ENCODE data around the gene SORCS3.
A peak's percentile ranks its signal among the peaks of the same experiment; 100 is the strongest.

SORCS3 gene

DNA sequence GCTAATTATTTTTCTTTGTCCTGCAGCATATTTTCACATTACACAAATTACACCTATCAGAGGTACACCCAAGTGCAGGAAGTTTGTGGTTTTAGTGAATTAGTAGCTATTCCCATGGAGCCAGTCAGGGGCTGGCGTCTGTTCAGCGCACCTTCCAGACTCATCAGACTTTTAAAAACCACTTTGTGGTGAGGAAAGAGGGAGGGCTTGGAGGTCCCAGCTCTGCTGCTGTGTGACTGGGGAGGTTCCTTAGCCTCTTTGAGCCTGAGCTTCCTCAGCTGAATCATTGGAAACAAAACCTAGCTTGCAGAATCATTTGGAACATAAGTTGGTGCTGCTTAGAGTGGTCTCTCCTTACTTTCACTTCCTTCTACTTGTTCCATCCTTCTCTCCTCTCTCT is 175.4 kb downstream of the SORCS3 start:
- DNase-seq = no peak
- no peak overlapping the region for H3K4me3 ChIP-seq (ENCODE audit: low read depth, low read length)
- TF ChIP-seq, protein P1, sequence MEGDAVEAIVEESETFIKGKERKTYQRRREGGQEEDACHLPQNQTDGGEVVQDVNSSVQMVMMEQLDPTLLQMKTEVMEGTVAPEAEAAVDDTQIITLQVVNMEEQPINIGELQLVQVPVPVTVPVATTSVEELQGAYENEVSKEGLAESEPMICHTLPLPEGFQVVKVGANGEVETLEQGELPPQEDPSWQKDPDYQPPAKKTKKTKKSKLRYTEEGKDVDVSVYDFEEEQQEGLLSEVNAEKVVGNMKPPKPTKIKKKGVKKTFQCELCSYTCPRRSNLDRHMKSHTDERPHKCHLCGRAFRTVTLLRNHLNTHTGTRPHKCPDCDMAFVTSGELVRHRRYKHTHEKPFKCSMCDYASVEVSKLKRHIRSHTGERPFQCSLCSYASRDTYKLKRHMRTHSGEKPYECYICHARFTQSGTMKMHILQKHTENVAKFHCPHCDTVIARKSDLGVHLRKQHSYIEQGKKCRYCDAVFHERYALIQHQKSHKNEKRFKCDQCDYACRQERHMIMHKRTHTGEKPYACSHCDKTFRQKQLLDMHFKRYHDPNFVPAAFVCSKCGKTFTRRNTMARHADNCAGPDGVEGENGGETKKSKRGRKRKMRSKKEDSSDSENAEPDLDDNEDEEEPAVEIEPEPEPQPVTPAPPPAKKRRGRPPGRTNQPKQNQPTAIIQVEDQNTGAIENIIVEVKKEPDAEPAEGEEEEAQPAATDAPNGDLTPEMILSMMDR (IDR thresholded peaks at IDR 0.05; ENCODE audit: low read depth, low read length, missing control alignments) = no peak
- H3K27ac ChIP-seq = no peak overlapping the region
- in situ Hi-C loops (cut with HindIII; ENCODE audit: low pct_ligation_motif_present, low sequenced_read_pairs) = no loop called here
- no peaks in the 10 kb centered on the region for H3K36me3 ChIP-seq (replicated peaks)
- H3K27me3 ChIP-seq (replicated peaks) = no peaks in the 10 kb centered on the region

DNA sequence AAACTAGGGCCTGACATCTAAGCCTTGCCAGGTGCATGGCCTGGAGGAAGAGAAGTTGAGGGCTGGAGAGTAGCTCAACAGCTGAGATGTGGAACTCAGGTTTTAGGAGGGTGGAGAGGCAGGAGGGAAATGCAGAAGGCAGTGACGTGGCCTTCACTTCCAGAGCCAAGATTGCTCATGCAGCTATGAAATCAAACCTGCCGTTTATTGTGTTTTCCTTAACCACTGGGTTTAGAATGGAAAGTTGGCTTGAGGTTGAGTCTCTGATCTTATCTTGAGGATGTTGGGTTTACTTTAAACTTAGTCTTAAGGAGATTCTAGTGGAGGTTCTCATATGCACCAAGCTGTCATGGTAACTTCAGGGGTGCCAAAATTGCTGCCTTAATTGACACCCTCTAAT is 178.6 kb downstream of the SORCS3 start:
- Histone ChIP-seq H3K4me3 (ENCODE audit: low read depth, low read length) (no peak overlapping the region), H3K27me3 (replicated peaks) (no peaks in the 10 kb centered on the region), H3K36me3 (replicated peaks) (no peaks in the 10 kb centered on the region), H3K27ac (no peak overlapping the region)
- no peak for DNase-seq
- in situ Hi-C loops (cut with HindIII; ENCODE audit: low pct_ligation_motif_present, low sequenced_read_pairs) = no loop called here
- TF ChIP-seq, protein P1 (IDR thresholded peaks at IDR 0.05; ENCODE audit: low read depth, low read length, missing control alignments) = no peak

DNA sequence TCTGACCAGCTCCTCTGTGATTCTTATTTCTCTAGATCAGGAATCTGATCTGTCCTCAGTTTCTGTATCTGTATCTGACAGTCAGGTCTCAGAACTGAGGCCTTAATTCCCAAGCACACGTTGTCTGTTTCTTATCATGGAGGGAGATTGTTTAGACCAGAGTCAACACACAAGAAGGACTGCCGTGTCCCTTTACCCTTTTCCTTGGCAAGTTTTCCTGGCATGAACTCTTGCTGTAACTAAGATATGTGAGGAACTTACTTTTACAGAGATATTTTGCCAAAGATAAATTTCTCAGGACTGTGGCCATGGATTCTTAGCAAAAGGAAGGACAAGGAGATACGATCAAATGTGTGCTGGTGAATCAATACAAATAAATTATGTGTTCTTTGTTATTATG is 181.0 kb downstream of the SORCS3 start:
- Histone ChIP-seq H3K36me3 (replicated peaks) (no peaks in the 10 kb centered on the region), H3K4me3 (ENCODE audit: low read depth, low read length) (no peak overlapping the region), H3K27ac (no peak overlapping the region), H3K27me3 (replicated peaks) (no peaks in the 10 kb centered on the region)
- in situ Hi-C loops (cut with HindIII; ENCODE audit: low pct_ligation_motif_present, low sequenced_read_pairs) = no loop called here
- no peak for DNase-seq
- TF ChIP-seq, protein P1 (IDR thresholded peaks at IDR 0.05; ENCODE audit: low read depth, low read length, missing control alignments) = no peak

DNA sequence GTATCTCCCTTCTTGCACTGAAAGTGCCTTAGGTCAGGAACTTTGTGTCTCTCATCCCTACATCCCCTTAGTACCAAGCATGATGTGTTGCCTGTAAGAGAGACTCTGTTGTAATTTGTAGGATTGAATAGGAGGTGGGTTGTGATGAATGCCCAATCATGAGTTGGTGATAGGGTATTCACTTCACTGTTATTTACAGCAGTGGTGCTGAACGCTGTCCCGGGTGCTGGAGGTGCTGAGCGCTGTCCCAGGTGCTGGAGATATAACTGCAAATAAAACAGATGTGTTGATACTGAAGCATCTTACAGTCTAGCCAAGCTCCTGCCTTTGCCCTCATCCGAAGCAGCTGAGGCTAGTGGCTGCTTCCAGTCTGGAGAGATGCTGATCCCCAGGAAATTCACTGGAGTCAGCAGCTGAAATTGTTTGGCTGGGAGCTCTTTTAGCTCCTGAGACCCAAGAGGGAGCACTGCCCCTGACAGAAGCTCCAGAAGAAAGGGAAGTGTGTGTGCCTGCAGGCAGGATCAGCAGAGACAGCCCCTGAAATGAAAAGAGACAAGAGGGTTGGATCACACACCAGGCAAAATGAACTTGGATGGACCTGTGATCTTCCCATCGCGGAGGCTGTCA is 183.4 kb downstream of the SORCS3 start:
- Histone ChIP-seq H3K27ac (no peak overlapping the region), H3K27me3 (replicated peaks) (no peaks in the 10 kb centered on the region), H3K4me3 (ENCODE audit: low read depth, low read length) (no peak overlapping the region), H3K36me3 (replicated peaks) (no peaks in the 10 kb centered on the region)
- in situ Hi-C loops (cut with HindIII; ENCODE audit: low pct_ligation_motif_present, low sequenced_read_pairs) = no loop called here
- TF ChIP-seq, protein P1 (IDR thresholded peaks at IDR 0.05; ENCODE audit: low read depth, low read length, missing control alignments) = no peak
- DNase-seq = peak; percentile 16

DNA sequence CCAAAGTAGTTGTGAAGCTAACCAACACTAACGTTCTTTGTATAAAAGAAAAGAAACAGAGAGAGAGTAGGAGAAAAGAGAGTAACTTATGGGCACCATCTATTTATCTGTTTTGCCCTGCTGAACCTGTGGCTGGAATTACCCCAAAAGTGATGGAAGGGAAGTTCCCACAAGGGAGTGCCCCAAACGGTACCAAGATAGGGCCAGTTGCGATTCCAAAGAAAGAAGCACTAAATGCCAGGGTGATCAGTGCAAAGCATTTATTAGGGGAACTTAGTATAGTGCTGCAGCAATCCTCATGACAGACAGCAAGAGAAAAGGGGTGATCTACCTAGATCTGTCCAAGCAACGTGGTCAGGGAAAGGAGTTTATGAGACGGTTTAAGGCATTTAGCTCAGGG is 190.2 kb downstream of the SORCS3 start:
- Histone ChIP-seq H3K27ac (no peak overlapping the region), H3K27me3 (replicated peaks) (no peaks in the 10 kb centered on the region), H3K4me3 (ENCODE audit: low read depth, low read length) (no peak overlapping the region), H3K36me3 (replicated peaks) (no peaks in the 10 kb centered on the region)
- no peak for DNase-seq
- TF ChIP-seq, protein P1 (IDR thresholded peaks at IDR 0.05; ENCODE audit: low read depth, low read length, missing control alignments) = no peak
- in situ Hi-C loops (cut with HindIII; ENCODE audit: low pct_ligation_motif_present, low sequenced_read_pairs) = no loop called here

DNA sequence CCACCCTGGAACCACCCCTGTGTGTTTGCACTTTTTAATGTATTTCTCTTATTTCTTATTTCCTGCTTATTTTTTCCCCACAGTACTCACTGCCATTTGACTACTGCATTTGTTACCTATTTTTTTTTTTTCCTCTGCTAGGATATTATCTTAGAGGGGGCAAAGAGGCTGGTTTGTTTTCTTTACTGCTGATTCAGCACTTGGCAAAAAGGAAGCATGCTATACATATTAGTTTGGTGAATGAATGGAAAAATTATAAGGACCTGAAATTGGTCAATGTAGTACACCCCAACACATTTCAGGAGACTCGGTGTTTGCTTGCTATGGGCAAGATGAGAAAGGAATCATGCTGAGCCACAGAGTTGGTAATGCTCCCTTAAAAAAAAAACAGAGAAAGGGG is 193.5 kb downstream of the SORCS3 start:
- TF ChIP-seq, protein P1 (IDR thresholded peaks at IDR 0.05; ENCODE audit: low read depth, low read length, missing control alignments) = no peak
- no peaks in the 10 kb centered on the region for H3K27me3 ChIP-seq (replicated peaks)
- in situ Hi-C loops (cut with HindIII; ENCODE audit: low pct_ligation_motif_present, low sequenced_read_pairs) = no loop called here
- no peak overlapping the region for H3K27ac ChIP-seq
- no peaks in the 10 kb centered on the region for H3K36me3 ChIP-seq (replicated peaks)
- H3K4me3 ChIP-seq (ENCODE audit: low read depth, low read length) = no peak overlapping the region
- no peak for DNase-seq

Measured in brain microvascular endothelial cell (primary cell).